Breast epithelium (tissue), 4 donors: ENCODE data around the gene RPSA. TPM values are rescaled to one million over a fixed set of nuclear protein-coding genes. Genes with fewer than 3 reads are reported as not detected.

Experiments used
- DNase-seq, 2 donors: peaks; one replicate each; pipeline ENCODE4 v3.0.0-alpha.2; 2019; ENCODE audit warnings: low spot score in 2 of 2
- H3K27ac ChIP-seq, 2 donors: fragments of 200-600 bp; sonication (generic) in 1 of 2; one replicate each; pipeline ENCODE4 v1.5.1; 2016 to 2019; ENCODE audit warnings: mild to moderate bottlenecking in 1 of 2
- H3K27me3 ChIP-seq, 2 donors: fragments of 200-600 bp; sonication (generic) in 1 of 2; one replicate each; pipeline versions ENCODE4 v1.5.1 to v1.6.0; 2017 to 2019; ENCODE audit warnings: control low read depth in 1 of 2, mild to moderate bottlenecking in 1 of 2
- H3K36me3 ChIP-seq: fragments of 200-600 bp; one replicate; pipeline ENCODE4 v1.5.1; 2019
- H3K4me1 ChIP-seq, 2 donors: fragments of 200-600 bp; sonication (generic); one replicate each; pipeline ENCODE4 v1.5.1; 2016 to 2019; ENCODE audit warnings: control low read depth in 1 of 2
- H3K4me3 ChIP-seq, 3 donors: fragments of 200-600 bp; sonication (generic); 1 replicate in 2 of 3; 2 replicates in 1 of 3; pipeline ENCODE4 v1.5.1; 2016 to 2019; ENCODE audit warnings: mild to moderate bottlenecking in 3 of 3, moderate library complexity in 2 of 3
- H3K9me3 ChIP-seq, 2 donors: fragments of 200-600 bp; sonication (generic) in 1 of 2; one replicate each; pipeline ENCODE4 v1.5.1; 2016 to 2019; ENCODE audit warnings: control low read depth in 1 of 2
- CTCF ChIP-seq, 3 donors: fragments of 450-650 bp; IDR thresholded peaks; one replicate each; pipeline ENCODE4 v1.5.1; 2016 to 2017; ENCODE audit warnings: antibody characterized with exemption in 3 of 3, mild to moderate bottlenecking in 3 of 3, moderate library complexity in 3 of 3
- POLR2A ChIP-seq: fragments of 450-650 bp; IDR thresholded peaks from one replicate; pipeline ENCODE4 v1.6.1; 2016; ENCODE audit warnings: antibody characterized with exemption, mild to moderate bottlenecking, moderate library complexity
- POLR2AphosphoS5 ChIP-seq, 3 donors: sonication (generic); formaldehyde crosslinking; IDR thresholded peaks; one replicate each; pipeline ENCODE4 v1.6.1; 2017; ENCODE audit warnings: antibody characterized with exemption in 3 of 3
- intact Hi-C: fragments of 100-400 bp; cut with DNase I; formaldehyde crosslinking; loops from one replicate; pipeline ENCODE4 v1.15.1; 2023; ENCODE audit warnings: low total_unique reads
- total RNA-seq, 3 donors: library from RNA; depleted of rRNA; stranded (reverse); fragments of >200 nt; gene quantifications; one replicate each; pipeline ENCODE4 v1.1.0, GENCODE V29; 2016

The RPSA gene
- total RNA-seq, 3 donors from 2014 or later: 852 to 1,731 (median 1,290) TPM

DNA sequence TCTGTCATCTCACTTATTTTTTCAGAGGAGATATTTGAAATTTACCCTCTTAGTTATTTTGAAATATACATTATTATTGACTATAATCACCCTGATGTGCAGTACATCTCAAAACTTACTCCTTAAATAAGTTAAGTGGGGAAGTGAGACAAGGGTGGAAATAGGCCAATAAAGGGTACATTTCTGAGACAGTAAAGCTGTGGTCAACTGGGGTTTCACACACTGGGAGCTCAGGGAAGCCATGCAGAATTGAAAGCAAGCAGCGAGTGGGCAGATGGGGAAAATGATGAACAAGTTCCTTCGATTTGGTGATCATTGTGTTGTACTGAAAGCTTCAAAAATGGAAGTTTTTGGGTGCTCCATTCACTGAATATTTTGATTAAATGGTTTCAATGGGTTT is 39.4 kb downstream of the RPSA start:
- Histone ChIP-seq H3K27me3 (no peaks in the 10 kb centered on the region), H3K9me3 (no peaks in the 10 kb centered on the region), H3K4me3 (no peak overlapping the region), H3K36me3 (no peaks in the 10 kb centered on the region), H3K4me1 (no peaks in the 10 kb centered on the region), H3K27ac (no peak overlapping the region)
- DNase-seq: no peak
- TF ChIP-seq POLR2A: no peak
- no peak for TF ChIP-seq POLR2AphosphoS5 (IDR thresholded peaks at IDR 0.05)
- no peak for TF ChIP-seq CTCF (IDR thresholded peaks at IDR 0.05)
- intact Hi-C loops: no loop called here

GRCh38 chr3:39446444-39446843 is 39.9 kb downstream of the RPSA start:
- Histone ChIP-seq H3K27me3 (no peaks in the 10 kb centered on the region), H3K9me3 (no peaks in the 10 kb centered on the region), H3K4me3 (no peak overlapping the region), H3K4me1 (no peaks in the 10 kb centered on the region), H3K27ac (no peak overlapping the region), H3K36me3 (no peaks in the 10 kb centered on the region)
- no peak for DNase-seq
- TF ChIP-seq CTCF (IDR thresholded peaks at IDR 0.05) (no peak), POLR2AphosphoS5 (IDR thresholded peaks at IDR 0.05) (no peak), POLR2A (no peak)
- intact Hi-C loops: no loop called here

- no peak overlapping the region for H3K4me3 ChIP-seq
- H3K27me3 ChIP-seq: no peaks in the 10 kb centered on the region
- no peak overlapping the region for H3K27ac ChIP-seq
- no peaks in the 10 kb centered on the region for H3K9me3 ChIP-seq
- intact Hi-C loops: no loop called here
- TF ChIP-seq POLR2A (no peak), POLR2AphosphoS5 (IDR thresholded peaks at IDR 0.05) (no peak), CTCF (IDR thresholded peaks at IDR 0.05) (peak in 2 of 3 donors; percentile 85)
- peak in 1 of 2 donors; percentile 67 for DNase-seq
- H3K4me1 ChIP-seq: no peaks in the 10 kb centered on the region
- H3K36me3 ChIP-seq: no peaks in the 10 kb centered on the region
Observed at GRCh38 chr3:39447637-39448483, 41.3 kb downstream of the RPSA start.

DNA sequence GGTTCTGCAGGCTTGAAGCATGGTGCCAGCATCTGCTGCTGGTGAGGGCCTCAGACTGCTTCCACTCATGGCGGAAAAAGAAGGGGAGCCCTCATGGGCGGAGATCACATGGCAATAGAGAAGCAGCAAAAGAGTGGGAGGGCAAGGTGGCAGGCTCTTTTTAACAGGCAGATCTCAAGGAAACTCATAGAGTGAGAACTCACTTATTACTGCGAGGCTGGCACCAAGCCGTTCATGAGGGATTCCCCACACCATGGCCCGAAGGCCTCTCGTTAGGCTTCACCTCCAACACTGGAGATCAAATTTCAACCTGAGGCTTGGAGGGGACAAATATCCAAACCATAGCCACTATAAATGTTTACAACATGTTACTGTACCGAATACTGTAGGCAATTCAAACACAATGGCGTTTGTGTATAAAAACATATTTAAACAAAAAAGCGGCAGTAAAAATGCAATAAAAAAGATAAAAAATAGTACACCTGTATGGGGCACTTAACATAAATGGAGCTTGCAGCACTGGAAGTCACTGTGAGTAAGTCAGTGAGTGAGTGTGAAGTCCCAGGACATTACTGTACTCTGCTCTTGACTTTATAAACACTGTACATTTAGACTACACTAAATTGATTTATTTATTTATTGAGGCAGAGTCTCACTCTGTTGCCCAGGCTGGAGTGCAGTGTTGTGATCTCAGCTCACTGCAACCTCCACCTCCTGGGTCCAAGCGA is 42.1 kb downstream of the RPSA start:
- H3K4me1 ChIP-seq: no peaks in the 10 kb centered on the region
- no peaks in the 10 kb centered on the region for H3K9me3 ChIP-seq
- TF ChIP-seq CTCF (IDR thresholded peaks at IDR 0.05): no peak
- no peak for TF ChIP-seq POLR2A
- TF ChIP-seq POLR2AphosphoS5 (IDR thresholded peaks at IDR 0.05): no peak
- no peak overlapping the region for H3K4me3 ChIP-seq
- no peaks in the 10 kb centered on the region for H3K36me3 ChIP-seq
- intact Hi-C loops: no loop called here
- DNase-seq: no peak
- H3K27ac ChIP-seq: no peak overlapping the region
- no peaks in the 10 kb centered on the region for H3K27me3 ChIP-seq

GRCh38 chr3:39449796-39450195 is 43.3 kb downstream of the RPSA start:
- Histone ChIP-seq H3K4me3 (no peak overlapping the region), H3K27me3 (no peaks in the 10 kb centered on the region), H3K27ac (no peak overlapping the region), H3K36me3 (no peaks in the 10 kb centered on the region), H3K9me3 (no peaks in the 10 kb centered on the region), H3K4me1 (no peaks in the 10 kb centered on the region)
- intact Hi-C loops: no loop called here
- no peak for TF ChIP-seq POLR2A
- no peak for DNase-seq
